Suppressor macrophage treated with lipopolysaccharide for 4 hours (primary cell): ENCODE measurements around the gene MAPRE2.

Experiments
- DNase-seq: peaks from one replicate; pipeline ENCODE4 v3.0.0-alpha.2; 2020

MAPRE2 gene

GRCh38 chr18:35063875-35064690 lies 22.9 kb downstream of the MAPRE2 start:
- no peak for DNase-seq

- no peak for DNase-seq
Measured at GRCh38 chr18:35067454-35067853, 26.2 kb downstream of the MAPRE2 start.

GRCh38 chr18:35071819-35072247 lies 30.6 kb downstream of the MAPRE2 start:
- DNase-seq, result peak; percentile 47

GRCh38 chr18:35072616-35073015 lies 31.4 kb downstream of the MAPRE2 start:
- DNase-seq, result no peak

GRCh38 chr18:35073186-35074105 lies 32.2 kb downstream of the MAPRE2 start:
- DNase-seq, result no peak

- DNase-seq, result no peak
Measured at GRCh38 chr18:35074581-35074980, 33.4 kb downstream of the MAPRE2 start.

- no peak for DNase-seq
Measured at GRCh38 chr18:35075132-35075531, 33.9 kb downstream of the MAPRE2 start.

GRCh38 chr18:35076135-35076924 lies 35.1 kb downstream of the MAPRE2 start:
- DNase-seq, result no peak

GRCh38 chr18:35077937-35078336 lies 36.7 kb downstream of the MAPRE2 start:
- no peak for DNase-seq

GRCh38 chr18:35080058-35080457 lies 38.8 kb downstream of the MAPRE2 start:
- no peak for DNase-seq

GRCh38 chr18:35083174-35083712 lies 42.0 kb downstream of the MAPRE2 start:
- DNase-seq, result no peak

GRCh38 chr18:35084494-35085449 lies 43.6 kb downstream of the MAPRE2 start:
- DNase-seq, result no peak

- DNase-seq, result no peak
Measured at GRCh38 chr18:35085450-35086380, 44.5 kb downstream of the MAPRE2 start.

GRCh38 chr18:35086704-35087103 lies 45.5 kb downstream of the MAPRE2 start:
- no peak for DNase-seq

- no peak for DNase-seq
Measured at GRCh38 chr18:35087726-35088125, 46.5 kb downstream of the MAPRE2 start.

- DNase-seq, result no peak
Measured at GRCh38 chr18:35088921-35089320, 47.7 kb downstream of the MAPRE2 start.

GRCh38 chr18:35089382-35089781 lies 48.2 kb downstream of the MAPRE2 start:
- no peak for DNase-seq

- no peak for DNase-seq
Measured at GRCh38 chr18:35089891-35090550, 48.8 kb downstream of the MAPRE2 start.

GRCh38 chr18:35091841-35092240 lies 50.6 kb downstream of the MAPRE2 start:
- DNase-seq, result peak; percentile 34
